Fibroblast of mammary gland (primary cell): Measurements from ENCODE around the gene GABRB1.

Source experiments
- DNase-seq: peaks from one replicate; pipeline ENCODE4 v3.0.0-alpha.2; 2010; ENCODE audit warnings: low read depth
- H3K4me3 ChIP-seq: 2 replicates; pipeline ENCODE4 v1.5.1; 2011; ENCODE audit warnings: low read depth, mild to moderate bottlenecking, low read length, moderate library complexity; ENCODE audit not compliant: control insufficient read depth
- TF ChIP-seq, protein P1 (sequence below): conservative IDR thresholded peaks from 2 replicates; pipeline ENCODE4 v1.5.1; 2011; ENCODE audit warnings: low read depth, low read length, inconsistent platforms; ENCODE audit not compliant: control insufficient read depth, insufficient read depth

Gene GABRB1

DNA sequence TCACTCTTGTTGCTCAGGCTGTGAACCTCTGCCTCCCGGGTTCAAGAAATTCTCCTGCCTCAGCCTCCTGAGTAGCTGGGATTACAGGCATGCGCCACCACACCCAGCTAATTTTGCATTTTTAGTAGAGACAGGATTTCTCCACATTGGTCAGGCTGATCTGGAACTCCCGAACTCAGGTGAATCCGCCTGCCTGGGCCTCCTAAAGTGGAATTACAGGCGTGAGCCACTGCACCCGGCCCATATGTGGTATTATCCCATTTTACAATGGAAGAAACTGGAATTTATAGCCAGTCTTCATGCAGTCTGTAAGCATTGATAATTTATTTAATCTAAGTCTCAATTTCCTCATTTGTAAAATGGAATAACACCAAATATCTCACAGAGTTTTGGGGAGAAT, 161.8 kb downstream of the GABRB1 start:
- TF ChIP-seq, protein P1, sequence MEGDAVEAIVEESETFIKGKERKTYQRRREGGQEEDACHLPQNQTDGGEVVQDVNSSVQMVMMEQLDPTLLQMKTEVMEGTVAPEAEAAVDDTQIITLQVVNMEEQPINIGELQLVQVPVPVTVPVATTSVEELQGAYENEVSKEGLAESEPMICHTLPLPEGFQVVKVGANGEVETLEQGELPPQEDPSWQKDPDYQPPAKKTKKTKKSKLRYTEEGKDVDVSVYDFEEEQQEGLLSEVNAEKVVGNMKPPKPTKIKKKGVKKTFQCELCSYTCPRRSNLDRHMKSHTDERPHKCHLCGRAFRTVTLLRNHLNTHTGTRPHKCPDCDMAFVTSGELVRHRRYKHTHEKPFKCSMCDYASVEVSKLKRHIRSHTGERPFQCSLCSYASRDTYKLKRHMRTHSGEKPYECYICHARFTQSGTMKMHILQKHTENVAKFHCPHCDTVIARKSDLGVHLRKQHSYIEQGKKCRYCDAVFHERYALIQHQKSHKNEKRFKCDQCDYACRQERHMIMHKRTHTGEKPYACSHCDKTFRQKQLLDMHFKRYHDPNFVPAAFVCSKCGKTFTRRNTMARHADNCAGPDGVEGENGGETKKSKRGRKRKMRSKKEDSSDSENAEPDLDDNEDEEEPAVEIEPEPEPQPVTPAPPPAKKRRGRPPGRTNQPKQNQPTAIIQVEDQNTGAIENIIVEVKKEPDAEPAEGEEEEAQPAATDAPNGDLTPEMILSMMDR, result no peak
- no peak for DNase-seq
- H3K4me3 ChIP-seq, result no peak overlapping the region

DNA sequence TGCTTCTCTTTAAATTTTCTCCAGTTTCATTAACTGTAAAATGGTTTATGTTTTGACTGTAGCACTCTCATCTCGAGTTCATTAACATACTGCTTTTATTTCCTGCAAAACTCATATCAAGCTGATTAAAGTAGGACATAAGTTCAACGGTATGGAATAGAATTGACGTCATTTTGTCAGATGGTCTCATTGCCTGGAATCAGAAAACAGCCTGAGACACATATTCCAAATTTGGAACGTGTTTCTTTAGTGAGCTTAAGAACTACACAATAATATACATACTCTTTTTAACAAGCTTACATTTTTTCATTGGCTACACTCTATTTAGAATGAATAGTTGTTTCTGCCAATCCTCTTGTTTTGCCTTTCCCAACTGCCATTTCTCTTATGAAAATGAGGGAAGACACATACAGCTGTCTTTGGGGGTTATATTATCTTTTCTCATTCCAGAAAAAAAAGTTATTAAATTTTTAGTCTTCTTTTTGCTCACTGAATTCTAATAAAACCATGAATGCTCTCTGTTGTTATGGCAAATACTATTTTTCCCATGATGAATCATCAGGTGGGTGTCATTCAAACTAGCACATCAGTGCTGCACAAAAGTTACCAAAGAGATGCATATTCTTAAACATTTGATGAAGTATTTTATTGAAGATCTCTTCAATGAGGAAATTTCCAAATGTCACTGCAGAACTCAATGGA, 162.8 kb downstream of the GABRB1 start:
- TF ChIP-seq, protein P1, result no peak
- DNase-seq, result no peak

DNA sequence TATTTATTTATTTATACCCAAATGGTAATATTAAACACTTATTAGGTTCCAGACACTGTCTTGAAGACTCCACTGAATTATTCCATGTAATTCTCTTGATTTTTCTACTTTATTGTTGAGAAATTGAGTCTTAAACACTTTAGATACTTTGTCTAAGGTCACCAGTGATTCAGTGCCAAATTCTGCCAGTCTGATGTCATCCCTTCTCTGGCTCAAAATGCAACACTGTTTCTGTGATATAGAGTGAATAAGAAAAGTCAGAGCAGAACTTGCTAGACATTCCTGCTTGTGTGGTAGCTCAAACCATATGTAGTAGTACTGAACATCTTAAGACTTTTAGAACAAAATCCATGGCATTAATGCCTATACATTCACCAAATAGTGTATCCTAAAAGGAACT, 164.3 kb downstream of the GABRB1 start:
- DNase-seq, result peak; percentile 7
- TF ChIP-seq, protein P1, result no peak
- H3K4me3 ChIP-seq, result no peak overlapping the region

More for the DNA sequence above, 162.8 kb downstream of the GABRB1 start:
- no peak overlapping the region for H3K4me3 ChIP-seq

DNA sequence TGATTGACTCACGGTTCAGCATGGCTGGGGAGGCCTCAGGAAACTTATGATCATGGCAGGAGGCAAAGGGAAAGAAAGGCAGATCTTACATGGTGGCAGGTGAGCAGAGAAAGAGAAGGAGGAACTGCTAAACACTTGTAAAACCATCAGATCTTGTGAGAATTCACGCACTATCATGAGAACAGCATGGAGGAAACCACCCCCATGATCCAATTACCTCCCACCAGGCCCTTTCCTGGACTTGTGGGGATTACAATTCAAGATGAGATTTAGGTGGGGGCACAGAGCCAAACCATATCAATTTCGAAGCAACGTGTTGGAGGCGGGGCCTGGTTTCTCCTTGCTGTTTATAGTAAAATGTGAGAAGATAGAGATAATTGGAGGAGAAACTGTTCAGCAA, 167.4 kb downstream of the GABRB1 start:
- no peak for DNase-seq
- no peak overlapping the region for H3K4me3 ChIP-seq
- TF ChIP-seq, protein P1, result no peak

DNA sequence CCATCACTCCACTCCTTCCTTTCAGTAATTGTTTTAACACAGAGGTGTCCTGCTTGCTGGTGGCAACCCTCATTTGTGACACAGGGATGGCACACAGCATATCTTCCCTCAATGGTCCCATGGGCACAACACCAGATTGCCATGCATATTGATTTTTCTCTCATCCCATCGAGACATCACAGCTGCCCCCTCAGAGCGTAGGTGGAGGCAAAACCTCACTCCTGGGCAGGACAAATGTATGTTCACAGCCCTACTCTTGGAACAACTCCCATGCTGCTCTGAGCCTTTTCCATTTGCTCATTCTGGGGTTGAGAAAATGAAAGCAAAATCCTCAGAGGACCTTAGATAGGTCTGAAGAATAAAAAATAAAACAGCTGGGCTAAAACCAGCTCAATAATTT, 172.2 kb downstream of the GABRB1 start:
- TF ChIP-seq, protein P1, result no peak
- DNase-seq, result no peak
- no peak overlapping the region for H3K4me3 ChIP-seq

DNA sequence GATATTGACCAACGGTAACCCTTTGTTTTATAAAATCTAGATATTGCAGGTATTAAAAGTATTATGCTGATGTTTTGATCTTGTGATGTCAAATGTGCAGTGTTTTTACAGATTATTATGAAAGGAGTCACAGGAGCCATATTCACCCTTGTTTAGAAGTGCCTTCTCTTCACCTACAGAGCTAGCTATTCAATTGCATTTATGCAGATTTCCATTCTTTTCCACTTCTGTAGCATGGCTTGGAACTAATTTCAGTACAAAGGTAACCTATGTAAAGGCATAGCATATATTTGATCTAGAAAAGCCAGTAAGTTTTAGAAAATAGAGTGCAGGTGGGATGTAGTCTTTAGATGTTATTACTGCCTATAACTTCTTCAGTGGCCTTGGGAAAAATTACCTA, 176.2 kb downstream of the GABRB1 start:
- H3K4me3 ChIP-seq, result no peak overlapping the region
- TF ChIP-seq, protein P1, result no peak
- DNase-seq, result no peak
